K562 (cell line): ENCODE measurements around the gene SEMA6D. TPM values are rescaled to one million over a fixed set of nuclear protein-coding genes. Genes with fewer than 3 reads are reported as not detected.

Experiments used
- ATAC-seq: fragments of 200-7000 bp; cut with Tn5 transposase; 3 replicates; pipeline ENCODE4 v1.9.1; 2020; ENCODE audit warnings: moderate library complexity
- BruUV-seq: library from RNA; stranded (reverse); fragments of 400-500 nt; replicated peaks from 2 replicates; lab custom pipeline; 2021; lab: Mats Ljungman, UMichigan
- CTCF ChIA-PET: fragments of 300-600 bp; formaldehyde crosslinking; extraction: SDS; loops from one replicate; lab custom pipeline; 2021; ENCODE audit warnings: low intra/inter-chr PET ratio; lab: Yijun Ruan, JAX
- POLR2A ChIA-PET: fragments of 300-600, 350-650 bp; sonication (Branson Sonifier 250); formaldehyde crosslinking; extraction: SDS; loops from one replicate; lab custom pipeline; 2021; ENCODE audit warnings: antibody characterized with exemption, inconsistent platforms; lab: Yijun Ruan, JAX
- DNase-seq, 4 experiments: peaks; one replicate each; pipeline versions ENCODE4 v3.0.0 to v3.0.0-alpha.2; 2011 to 2018; ENCODE audit warnings: low spot score in 3 of 4, mixed read lengths in 3 of 4; ENCODE audit errors: extremely low read depth in 1 of 4
- FAIRE-seq: peaks from 2 replicates; lab custom pipeline; 2011; peaks lifted over from hg19 to GRCh38; lab: Jason Lieb, UNC
- H2AFZ ChIP-seq: 2 replicates; pipeline ENCODE4 v1.6.0; 2011; ENCODE audit warnings: low read depth, low read length, control low read depth, inconsistent platforms
- H3K27ac ChIP-seq: fragments of 200-600 bp; 3 replicates; pipeline ENCODE4 v1.8.0; 2011; ENCODE audit warnings: low read depth, mild to moderate bottlenecking, control low read depth, inconsistent platforms, low read length, moderate library complexity, mixed read lengths; ENCODE audit errors: extremely low read depth
- H3K27me3 ChIP-seq, 2 experiments: fragments of 300-600 bp in 1 of 2; 2 replicates in 1 of 2; 3 replicates in 1 of 2; pipeline versions ENCODE4 v1.6.0 to v1.8.0; 2011; ENCODE audit warnings: inconsistent platforms in 2 of 2, low read length in 2 of 2, mild to moderate bottlenecking in 1 of 2, mixed read lengths in 1 of 2, moderate library complexity in 1 of 2; ENCODE audit not compliant: control insufficient read depth in 2 of 2, insufficient read depth in 2 of 2
- H3K36me3 ChIP-seq: fragments of 300-600 bp; 3 replicates; pipeline ENCODE4 v1.8.0; 2011; ENCODE audit warnings: mild to moderate bottlenecking, low read length, inconsistent platforms; ENCODE audit not compliant: control insufficient read depth, insufficient read depth
- H3K4me1 ChIP-seq, 2 experiments: fragments of 200-600 bp in 1 of 2; replicated peaks in 1 of 2; 2 replicates in 1 of 2; 3 replicates in 1 of 2; pipeline versions ENCODE4 v1.5.1 to v1.8.0; 2011; ENCODE audit warnings: inconsistent platforms in 2 of 2, low read length in 2 of 2, mild to moderate bottlenecking in 1 of 2, mixed read lengths in 1 of 2, moderate library complexity in 1 of 2; ENCODE audit not compliant: control insufficient read depth in 2 of 2, insufficient read depth in 2 of 2
- H3K4me2 ChIP-seq: 2 replicates; pipeline ENCODE4 v1.6.1; 2011; ENCODE audit warnings: low read length, control low read depth, inconsistent platforms, mixed read lengths; ENCODE audit not compliant: insufficient read depth
- H3K4me3 ChIP-seq: fragments of 200-600 bp; sonication (generic), shearing (Covaris generic); 2 replicates; pipeline ENCODE4 v1.5.1; 2016; ENCODE audit warnings: control low read depth, inconsistent platforms
- H3K79me2 ChIP-seq: fragments of 200-600 bp; 3 replicates; pipeline ENCODE4 v1.8.0; 2011; ENCODE audit warnings: low read length, inconsistent platforms; ENCODE audit not compliant: control insufficient read depth, insufficient read depth
- H3K9ac ChIP-seq, 2 experiments: 2 replicates each; pipeline versions ENCODE4 v1.6.0 to v1.6.1; 2011; ENCODE audit warnings: low read depth in 2 of 2, low read length in 2 of 2, control low read depth in 1 of 2, inconsistent platforms in 1 of 2, mild to moderate bottlenecking in 1 of 2, mixed read lengths in 1 of 2; ENCODE audit not compliant: insufficient read depth in 1 of 2
- H3K9me1 ChIP-seq: one replicate; pipeline ENCODE4 v1.6.0; 2011; ENCODE audit warnings: inconsistent platforms, mild to moderate bottlenecking, low read length, moderate library complexity; ENCODE audit not compliant: control insufficient read depth, insufficient read depth
- H3K9me3 ChIP-seq: replicated peaks from 2 replicates; pipeline ENCODE4 v1.5.1; 2011; ENCODE audit warnings: low read depth, low read length, inconsistent platforms; ENCODE audit not compliant: control insufficient read depth, insufficient read depth
- H4K20me1 ChIP-seq: replicated peaks from 2 replicates; pipeline ENCODE4 v1.6.1; 2011; ENCODE audit warnings: low read length, inconsistent platforms, mixed read lengths; ENCODE audit not compliant: control insufficient read depth, insufficient read depth
- CEBPB ChIP-seq: fragments of 450-650 bp; IDR thresholded peaks from 2 replicates; pipeline ENCODE4 v1.6.1; 2016; ENCODE audit warnings: missing genetic modification characterization, missing compliant biosample characterization
- HEY1 ChIP-seq: fragments of 250-450 bp; sonication (Bioruptor Pico); IDR thresholded peaks from 2 replicates; pipeline ENCODE4 v1.5.0; 2020; ENCODE audit warnings: mild to moderate bottlenecking, moderate library complexity, borderline replicate concordance
- TFE3 ChIP-seq: fragments of 450-650 bp; formaldehyde crosslinking; IDR thresholded peaks from 2 replicates; pipeline ENCODE4 v1.4.0; 2020; ENCODE audit warnings: mild to moderate bottlenecking, mixed read lengths
- ZNF197 ChIP-seq: fragments of 200-800 bp; sonication (Bioruptor generic); IDR thresholded peaks from 2 replicates; pipeline ENCODE4 v1.6.1; 2016; ENCODE audit warnings: low read depth, missing genetic modification characterization, missing compliant biosample characterization
- WGBS: fragments of 100-300 bp; shearing (Covaris generic); methylation state at CpG from one replicate; pipeline ENCODE4 v1.1.6; 2016; ENCODE audit warnings: low coverage, mixed read lengths; ENCODE audit not compliant: insufficient coverage; ENCODE audit errors: missing lambda C conversion rate; 5-methylcytosine and 5-hydroxymethylcytosine counted together
- in situ Hi-C: fragments of 300-500 bp; cut with MboI; formaldehyde crosslinking; loops from 4 replicates; pipeline ENCODE4 v1.15.0; 2018; ENCODE audit warnings: inconsistent platforms, mixed read lengths
- intact Hi-C: fragments of 100-400 bp; cut with micrococcal nuclease; formaldehyde crosslinking; loops from 2 replicates; pipeline ENCODE4 v1.14.2; 2022
- polyA plus RNA-seq, 8 experiments: library from polyadenylated mRNA; depleted of rRNA in 4 of 8; stranded (reverse) in 5 of 8; unstranded in 3 of 8; fragments of >200 nt; fragmentation: Nextera tagmentation in 2 of 8; fragmentation: Illumina TruSeq in 1 of 8; extraction: Ambion mirVana in 2 of 8; extraction: Trizol in 1 of 8; gene quantifications; 2 replicates each; pipeline versions ENCODE4 v1.2.1 to v1.2.3, GENCODE V29; 2011 to 2014; ENCODE audit warnings: inconsistent platforms in 1 of 8, missing spikeins in 1 of 8
- total RNA-seq, 7 experiments: library from RNA; depleted of rRNA in 6 of 7; stranded (reverse); fragments of >200 nt in 6 of 7; fragmentation: Illumina TruSeq in 2 of 7; extraction: Trizol in 2 of 7; gene quantifications; 2 replicates each; pipeline versions ENCODE4 v1.2.1 to v1.2.3, GENCODE V29; 2011 to 2021; ENCODE audit warnings: low replicate concordance in 1 of 7

Gene SEMA6D
- total and polyA plus RNA-seq, 9 of the 15 experiments (the other 6 are each of a cell fraction or from before 2014, with no cell fraction given): not detected

- H3K9me3 ChIP-seq: no peaks in the 10 kb centered on the region
- H3K4me2 ChIP-seq: no peak overlapping the region
- no peak for ATAC-seq
- H4K20me1 ChIP-seq: no peaks in the 10 kb centered on the region
- no peaks in the 10 kb centered on the region for H3K27me3 ChIP-seq
- H3K79me2 ChIP-seq: no peaks in the 10 kb centered on the region
- in situ Hi-C loops (no loop called here), intact Hi-C loops (no loop called here)
- ChIA-PET POLR2A (no interaction called here), CTCF (no interaction called here)
- no peaks in the 10 kb centered on the region for H3K36me3 ChIP-seq
- no peak overlapping the region for H3K4me3 ChIP-seq
- no peaks in the 10 kb centered on the region for H3K9me1 ChIP-seq
- no peak for FAIRE-seq
- DNase-seq: no peak
- no peak overlapping the region for H3K9ac ChIP-seq
- no peaks in the 10 kb centered on the region for H3K4me1 ChIP-seq
- TF ChIP-seq CEBPB (tag) (no peak), HEY1 (CRISPR knock-in tag) (no peak)
- H2AFZ ChIP-seq: no peak overlapping the region
- 0% methylated on average over 2 of the region's 2 CpGs for WGBS
- no TSS peak for BruUV-seq
- no peak overlapping the region for H3K27ac ChIP-seq
These were observed 25.4 kb downstream of the SEMA6D start for GRCh38 chr15:47742742-47743141.

- CTCF ChIA-PET: no interaction called here
These were observed 26.1 kb downstream of the SEMA6D start for GRCh38 chr15:47743385-47743784.

More at GRCh38 chr15:47743385-47743784, 26.1 kb downstream of the SEMA6D start:
- no peak overlapping the region for H3K9ac ChIP-seq
- no peak overlapping the region for H2AFZ ChIP-seq
- ATAC-seq (no peak), FAIRE-seq (no peak), DNase-seq (no peak)
- in situ Hi-C loops: no loop called here
- H3K4me2 ChIP-seq: no peak overlapping the region
- WGBS: 0% methylated on average over 5 of the region's 6 CpGs
- no peaks in the 10 kb centered on the region for H3K36me3 ChIP-seq
- no peaks in the 10 kb centered on the region for H3K9me1 ChIP-seq
- no peak overlapping the region for H3K4me3 ChIP-seq
- H3K27me3 ChIP-seq: no peaks in the 10 kb centered on the region
- no peaks in the 10 kb centered on the region for H3K4me1 ChIP-seq
- H4K20me1 ChIP-seq: no peaks in the 10 kb centered on the region
- no TSS peak for BruUV-seq
- no peaks in the 10 kb centered on the region for H3K9me3 ChIP-seq
- TF ChIP-seq TFE3 (CRISPR knock-in tag): peak; percentile 71
- no peak for TF ChIP-seq ZNF197 (CRISPR knock-in tag)
- H3K79me2 ChIP-seq: no peaks in the 10 kb centered on the region
- no peak overlapping the region for H3K27ac ChIP-seq
- intact Hi-C loops: no loop called here
- POLR2A ChIA-PET: no interaction called here
